ENCODE results near the gene BCR.

DNA sequence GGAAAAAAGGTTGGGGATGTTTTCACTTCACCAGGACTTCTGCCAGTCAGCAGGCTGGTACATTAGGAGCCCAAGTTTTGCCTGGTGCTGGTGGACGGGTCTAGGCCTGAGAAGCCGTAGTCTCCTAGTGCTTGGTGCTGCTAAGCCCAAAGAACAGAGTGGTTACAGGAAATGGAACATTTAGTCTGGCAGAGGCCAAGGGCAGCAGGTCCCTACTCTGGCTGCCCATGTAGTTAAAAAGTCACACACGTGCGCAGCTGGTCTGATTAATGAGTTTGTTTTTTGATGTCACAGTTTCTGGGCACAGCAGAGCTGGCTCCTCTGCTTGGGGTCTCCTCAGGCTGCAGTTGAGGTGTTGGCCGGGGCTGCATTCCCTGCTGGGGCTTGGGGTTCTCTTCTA is 20.6 kb downstream of the BCR start:
- TF ChIP-seq POLR2A (IDR thresholded peaks at IDR 0.05): no peak
- TF ChIP-seq, protein P1, sequence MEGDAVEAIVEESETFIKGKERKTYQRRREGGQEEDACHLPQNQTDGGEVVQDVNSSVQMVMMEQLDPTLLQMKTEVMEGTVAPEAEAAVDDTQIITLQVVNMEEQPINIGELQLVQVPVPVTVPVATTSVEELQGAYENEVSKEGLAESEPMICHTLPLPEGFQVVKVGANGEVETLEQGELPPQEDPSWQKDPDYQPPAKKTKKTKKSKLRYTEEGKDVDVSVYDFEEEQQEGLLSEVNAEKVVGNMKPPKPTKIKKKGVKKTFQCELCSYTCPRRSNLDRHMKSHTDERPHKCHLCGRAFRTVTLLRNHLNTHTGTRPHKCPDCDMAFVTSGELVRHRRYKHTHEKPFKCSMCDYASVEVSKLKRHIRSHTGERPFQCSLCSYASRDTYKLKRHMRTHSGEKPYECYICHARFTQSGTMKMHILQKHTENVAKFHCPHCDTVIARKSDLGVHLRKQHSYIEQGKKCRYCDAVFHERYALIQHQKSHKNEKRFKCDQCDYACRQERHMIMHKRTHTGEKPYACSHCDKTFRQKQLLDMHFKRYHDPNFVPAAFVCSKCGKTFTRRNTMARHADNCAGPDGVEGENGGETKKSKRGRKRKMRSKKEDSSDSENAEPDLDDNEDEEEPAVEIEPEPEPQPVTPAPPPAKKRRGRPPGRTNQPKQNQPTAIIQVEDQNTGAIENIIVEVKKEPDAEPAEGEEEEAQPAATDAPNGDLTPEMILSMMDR (IDR thresholded peaks at IDR 0.05): no peak

Measured in transverse colon (tissue), 3 donors.